Thoracic aorta (tissue), 2 donors: ENCODE results near the gene SMAD6. TPM values are rescaled to one million over a fixed set of nuclear protein-coding genes. Genes with fewer than 3 reads are reported as not detected.

Experiments used
- ATAC-seq: fragments of 150-250 bp; one replicate; pipeline ENCODE4 v1.8.0; 2017; ENCODE audit warnings: low read depth; ENCODE audit not compliant: insufficient number of reproducible peaks, low FRiP score
- DNase-seq: peaks from one replicate; pipeline ENCODE4 v3.0.0-alpha.2; 2020; ENCODE audit warnings: low spot score
- H3K27ac ChIP-seq, 2 donors: fragments of 200-600 bp; sonication (generic); 1 replicate in 1 of 2; 2 replicates in 1 of 2; pipeline ENCODE4 v1.5.1; 2016; ENCODE audit warnings: mild to moderate bottlenecking in 2 of 2, moderate library complexity in 2 of 2
- H3K27me3 ChIP-seq: fragments of 200-600 bp; sonication (generic); replicated peaks from 2 replicates; pipeline ENCODE4 v1.6.0; 2016; ENCODE audit warnings: mild to moderate bottlenecking; ENCODE audit not compliant: insufficient read depth
- H3K36me3 ChIP-seq: fragments of 200-600 bp; sonication (generic); one replicate; pipeline ENCODE4 v1.5.1; 2016
- H3K4me1 ChIP-seq, 2 donors: fragments of 200-600 bp; sonication (generic); 1 replicate in 1 of 2; 2 replicates in 1 of 2; pipeline versions ENCODE4 v1.5.1 to v1.6.0; 2016; ENCODE audit warnings: low read depth in 2 of 2, mild to moderate bottlenecking in 1 of 2; ENCODE audit not compliant: control insufficient read depth in 1 of 2
- H3K4me3 ChIP-seq: fragments of 200-600 bp; sonication (generic); 2 replicates; pipeline ENCODE4 v1.5.1; 2016; ENCODE audit warnings: mild to moderate bottlenecking
- H3K9me3 ChIP-seq: fragments of 200-600 bp; sonication (generic); 2 replicates; pipeline ENCODE4 v1.5.1; 2016
- total RNA-seq, 2 donors: library from RNA; depleted of rRNA; stranded (reverse); fragments of >200 nt; gene quantifications; one replicate each; pipeline versions ENCODE4 v1.1.0 to v1.2.3, GENCODE V29; 2016
- TF ChIP-seq, protein P1 (sequence below): fragments of 200-600 bp; sonication (generic); IDR thresholded peaks from one replicate; pipeline ENCODE4 v1.5.1; 2019; ENCODE audit warnings: antibody characterized with exemption

Gene SMAD6
- total RNA-seq, 2 donors from 2014 or later: 73.3 to 113 TPM

DNA sequence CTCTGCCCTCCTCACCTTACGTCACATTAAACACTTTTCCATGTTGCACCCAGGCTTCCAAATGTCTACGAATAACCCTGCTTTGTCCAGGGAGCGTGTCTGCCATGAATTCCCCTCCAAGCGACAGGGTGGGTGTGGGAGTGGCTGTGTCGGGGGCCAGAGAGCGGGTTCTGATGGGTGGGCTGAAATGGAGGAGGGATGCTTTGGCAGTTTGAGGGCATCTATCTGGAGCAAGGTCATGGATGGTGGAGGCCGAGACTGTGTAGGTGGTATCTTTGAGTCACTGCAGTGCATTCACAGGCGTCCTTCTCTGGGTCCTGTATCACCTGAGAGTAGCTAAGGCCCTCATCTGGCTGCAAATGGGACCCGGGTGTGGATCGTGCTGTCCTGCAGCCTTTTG is 36.6 kb downstream of the SMAD6 start:
- ATAC-seq (no peak), DNase-seq (no peak)
- Histone ChIP-seq H3K4me1 (peaks cover 32 to 78% of the 10 kb centered on the region in 2 donors), H3K27ac (no peak overlapping the region), H3K27me3 (no peaks in the 10 kb centered on the region), H3K9me3 (no peaks in the 10 kb centered on the region), H3K36me3 (no peaks in the 10 kb centered on the region), H3K4me3 (no peak overlapping the region)
- TF ChIP-seq, protein P1, sequence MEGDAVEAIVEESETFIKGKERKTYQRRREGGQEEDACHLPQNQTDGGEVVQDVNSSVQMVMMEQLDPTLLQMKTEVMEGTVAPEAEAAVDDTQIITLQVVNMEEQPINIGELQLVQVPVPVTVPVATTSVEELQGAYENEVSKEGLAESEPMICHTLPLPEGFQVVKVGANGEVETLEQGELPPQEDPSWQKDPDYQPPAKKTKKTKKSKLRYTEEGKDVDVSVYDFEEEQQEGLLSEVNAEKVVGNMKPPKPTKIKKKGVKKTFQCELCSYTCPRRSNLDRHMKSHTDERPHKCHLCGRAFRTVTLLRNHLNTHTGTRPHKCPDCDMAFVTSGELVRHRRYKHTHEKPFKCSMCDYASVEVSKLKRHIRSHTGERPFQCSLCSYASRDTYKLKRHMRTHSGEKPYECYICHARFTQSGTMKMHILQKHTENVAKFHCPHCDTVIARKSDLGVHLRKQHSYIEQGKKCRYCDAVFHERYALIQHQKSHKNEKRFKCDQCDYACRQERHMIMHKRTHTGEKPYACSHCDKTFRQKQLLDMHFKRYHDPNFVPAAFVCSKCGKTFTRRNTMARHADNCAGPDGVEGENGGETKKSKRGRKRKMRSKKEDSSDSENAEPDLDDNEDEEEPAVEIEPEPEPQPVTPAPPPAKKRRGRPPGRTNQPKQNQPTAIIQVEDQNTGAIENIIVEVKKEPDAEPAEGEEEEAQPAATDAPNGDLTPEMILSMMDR: no peak

DNA sequence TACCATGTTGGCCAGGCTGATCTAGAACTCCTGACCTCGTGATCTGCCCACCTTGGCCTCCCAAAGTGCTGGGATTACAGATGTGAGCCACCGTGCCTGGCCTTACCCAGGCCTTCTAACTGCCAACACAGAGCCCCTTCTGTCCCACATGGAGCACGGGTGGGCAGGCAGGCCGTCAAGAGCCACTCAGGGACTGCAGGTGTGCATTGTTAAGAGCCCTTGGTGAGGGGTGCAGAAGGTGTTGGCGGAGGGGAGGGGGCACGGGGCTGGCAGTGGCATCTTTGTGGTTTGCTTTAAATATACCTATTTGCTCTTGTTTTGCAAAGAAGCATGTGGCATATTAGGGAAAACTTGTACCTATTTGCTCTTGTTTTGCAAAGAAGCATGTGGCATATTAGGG is 37.3 kb downstream of the SMAD6 start:
- ATAC-seq: no peak
- Histone ChIP-seq H3K27me3 (no peaks in the 10 kb centered on the region), H3K36me3 (no peaks in the 10 kb centered on the region), H3K9me3 (no peaks in the 10 kb centered on the region), H3K4me1 (peaks cover 36 to 78% of the 10 kb centered on the region in 2 donors), H3K27ac (no peak overlapping the region), H3K4me3 (no peak overlapping the region)
- TF ChIP-seq, protein P1: no peak
- no peak for DNase-seq

DNA sequence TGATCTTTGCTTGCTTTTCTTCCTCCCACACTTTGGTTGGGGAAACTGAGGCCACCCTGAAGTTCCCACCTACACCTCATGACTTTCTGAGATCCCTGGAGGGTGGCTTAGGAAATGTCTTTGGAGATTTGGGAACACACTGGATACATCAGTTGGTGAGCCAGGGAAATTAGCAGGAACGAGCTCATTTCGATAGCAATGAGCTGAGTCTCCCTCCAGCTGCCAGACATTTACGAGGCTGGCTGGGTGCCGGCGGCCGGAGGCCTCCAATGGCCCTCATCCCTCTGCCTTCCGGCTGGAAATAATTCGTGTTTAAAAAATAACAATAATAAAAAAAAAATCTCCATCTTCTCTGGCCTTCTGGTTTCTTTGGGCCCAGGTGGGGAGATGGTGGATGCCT is 38.8 kb downstream of the SMAD6 start:
- DNase-seq: no peak
- H3K4me1 ChIP-seq: peaks cover 32 to 78% of the 10 kb centered on the region in 2 donors

DNA sequence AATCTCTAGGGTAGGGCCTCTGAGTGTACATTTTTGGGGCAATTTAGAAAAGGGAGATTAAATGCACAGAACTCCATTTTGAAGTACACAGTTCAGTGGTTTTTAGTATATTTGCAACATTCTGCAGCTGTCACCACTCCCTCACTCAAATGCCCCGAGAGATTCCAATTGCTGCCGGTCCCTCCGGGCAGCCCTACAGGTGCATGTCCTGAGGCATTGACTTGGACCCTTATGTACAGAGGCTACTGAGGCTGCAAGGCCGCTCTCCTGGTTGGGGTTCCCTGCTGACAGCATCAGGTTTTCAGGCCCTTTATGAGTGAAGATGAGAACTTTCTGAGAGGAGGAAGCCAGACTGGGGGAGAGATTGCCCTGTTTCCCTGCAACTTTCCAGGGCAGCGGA is 39.6 kb downstream of the SMAD6 start:
- Histone ChIP-seq H3K9me3 (no peaks in the 10 kb centered on the region), H3K4me1 (peaks cover 32 to 78% of the 10 kb centered on the region in 2 donors), H3K4me3 (no peak overlapping the region), H3K27me3 (no peaks in the 10 kb centered on the region), H3K36me3 (no peaks in the 10 kb centered on the region), H3K27ac (peak overlapping the region in 1 of 2 donors; percentile 40)
- TF ChIP-seq, protein P1: no peak
- DNase-seq (no peak), ATAC-seq (no peak)

More for the DNA sequence above, 38.8 kb downstream of the SMAD6 start:
- H3K27ac ChIP-seq: peak overlapping the region; percentile 40 to 41
- no peak for ATAC-seq
- no peaks in the 10 kb centered on the region for H3K9me3 ChIP-seq
- H3K27me3 ChIP-seq: no peaks in the 10 kb centered on the region
- no peaks in the 10 kb centered on the region for H3K36me3 ChIP-seq
- no peak overlapping the region for H3K4me3 ChIP-seq
- TF ChIP-seq, protein P1: no peak

DNA sequence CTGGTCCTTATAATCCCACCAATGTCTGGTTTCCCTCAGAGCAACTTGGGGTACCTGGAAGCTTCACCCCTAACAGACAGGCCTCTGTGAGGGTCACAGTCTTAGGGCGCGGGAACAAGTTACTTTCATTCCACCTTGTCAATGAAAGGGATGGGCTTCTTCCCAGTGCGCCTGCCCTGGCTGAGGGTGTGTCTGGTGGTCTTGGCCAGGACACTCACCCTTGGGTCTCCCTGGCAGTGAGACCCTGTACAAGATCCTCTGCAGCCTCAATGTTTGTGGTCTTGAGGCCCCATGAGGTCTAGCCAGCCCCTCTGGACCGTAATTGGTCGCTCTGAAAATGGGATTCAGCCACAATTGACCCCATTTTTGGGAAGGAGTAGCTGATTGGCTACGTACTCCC is 40.2 kb downstream of the SMAD6 start:
- Histone ChIP-seq H3K27me3 (no peaks in the 10 kb centered on the region), H3K4me1 (peaks cover 29 to 78% of the 10 kb centered on the region in 2 donors), H3K9me3 (no peaks in the 10 kb centered on the region), H3K4me3 (no peak overlapping the region), H3K36me3 (no peaks in the 10 kb centered on the region), H3K27ac (no peak overlapping the region)
- ATAC-seq (no peak), DNase-seq (no peak)
- TF ChIP-seq, protein P1: no peak
